K562 (cell line): ENCODE data around the gene LHCGR. TPM values are rescaled to one million over a fixed set of nuclear protein-coding genes. Genes with fewer than 3 reads are reported as not detected.
"Not testable (repeated sequence)": the region's sequence is repeated elsewhere in the genome, so short reads cannot be mapped to it uniquely, and the experiment has no call there.

Experiments
- ATAC-seq: fragments of 200-7000 bp; cut with Tn5 transposase; 3 replicates; pipeline ENCODE4 v1.9.1; 2020; ENCODE audit warnings: moderate library complexity
- BruUV-seq: library from RNA; stranded (reverse); fragments of 400-500 nt; replicated peaks from 2 replicates; lab custom pipeline; 2021; lab: Mats Ljungman, UMichigan
- CTCF ChIA-PET: fragments of 300-600 bp; formaldehyde crosslinking; extraction: SDS; loops from one replicate; lab custom pipeline; 2021; ENCODE audit warnings: low intra/inter-chr PET ratio; lab: Yijun Ruan, JAX
- POLR2A ChIA-PET: fragments of 300-600, 350-650 bp; sonication (Branson Sonifier 250); formaldehyde crosslinking; extraction: SDS; loops from one replicate; lab custom pipeline; 2021; ENCODE audit warnings: antibody characterized with exemption, inconsistent platforms; lab: Yijun Ruan, JAX
- DNase-seq, 4 experiments: peaks; one replicate each; pipeline versions ENCODE4 v3.0.0 to v3.0.0-alpha.2; 2011 to 2018; ENCODE audit warnings: low spot score in 3 of 4, mixed read lengths in 3 of 4; ENCODE audit errors: extremely low read depth in 1 of 4
- FAIRE-seq: peaks from 2 replicates; lab custom pipeline; 2011; peaks lifted over from hg19 to GRCh38; lab: Jason Lieb, UNC
- H2AFZ ChIP-seq: 2 replicates; pipeline ENCODE4 v1.6.0; 2011; ENCODE audit warnings: low read depth, low read length, control low read depth, inconsistent platforms
- H3K27ac ChIP-seq: fragments of 200-600 bp; 3 replicates; pipeline ENCODE4 v1.8.0; 2011; ENCODE audit warnings: low read depth, mild to moderate bottlenecking, control low read depth, inconsistent platforms, low read length, moderate library complexity, mixed read lengths; ENCODE audit errors: extremely low read depth
- H3K27me3 ChIP-seq, 2 experiments: fragments of 300-600 bp in 1 of 2; 2 replicates in 1 of 2; 3 replicates in 1 of 2; pipeline versions ENCODE4 v1.6.0 to v1.8.0; 2011; ENCODE audit warnings: inconsistent platforms in 2 of 2, low read length in 2 of 2, mild to moderate bottlenecking in 1 of 2, mixed read lengths in 1 of 2, moderate library complexity in 1 of 2; ENCODE audit not compliant: control insufficient read depth in 2 of 2, insufficient read depth in 2 of 2
- H3K36me3 ChIP-seq: fragments of 300-600 bp; 3 replicates; pipeline ENCODE4 v1.8.0; 2011; ENCODE audit warnings: mild to moderate bottlenecking, low read length, inconsistent platforms; ENCODE audit not compliant: control insufficient read depth, insufficient read depth
- H3K4me1 ChIP-seq, 2 experiments: fragments of 200-600 bp in 1 of 2; replicated peaks in 1 of 2; 2 replicates in 1 of 2; 3 replicates in 1 of 2; pipeline versions ENCODE4 v1.5.1 to v1.8.0; 2011; ENCODE audit warnings: inconsistent platforms in 2 of 2, low read length in 2 of 2, mild to moderate bottlenecking in 1 of 2, mixed read lengths in 1 of 2, moderate library complexity in 1 of 2; ENCODE audit not compliant: control insufficient read depth in 2 of 2, insufficient read depth in 2 of 2
- H3K4me2 ChIP-seq: 2 replicates; pipeline ENCODE4 v1.6.1; 2011; ENCODE audit warnings: low read length, control low read depth, inconsistent platforms, mixed read lengths; ENCODE audit not compliant: insufficient read depth
- H3K4me3 ChIP-seq: fragments of 200-600 bp; sonication (generic), shearing (Covaris generic); 2 replicates; pipeline ENCODE4 v1.5.1; 2016; ENCODE audit warnings: control low read depth, inconsistent platforms
- H3K79me2 ChIP-seq: fragments of 200-600 bp; 3 replicates; pipeline ENCODE4 v1.8.0; 2011; ENCODE audit warnings: low read length, inconsistent platforms; ENCODE audit not compliant: control insufficient read depth, insufficient read depth
- H3K9ac ChIP-seq, 2 experiments: 2 replicates each; pipeline versions ENCODE4 v1.6.0 to v1.6.1; 2011; ENCODE audit warnings: low read depth in 2 of 2, low read length in 2 of 2, control low read depth in 1 of 2, inconsistent platforms in 1 of 2, mild to moderate bottlenecking in 1 of 2, mixed read lengths in 1 of 2; ENCODE audit not compliant: insufficient read depth in 1 of 2
- H3K9me1 ChIP-seq: one replicate; pipeline ENCODE4 v1.6.0; 2011; ENCODE audit warnings: inconsistent platforms, mild to moderate bottlenecking, low read length, moderate library complexity; ENCODE audit not compliant: control insufficient read depth, insufficient read depth
- H3K9me3 ChIP-seq: replicated peaks from 2 replicates; pipeline ENCODE4 v1.5.1; 2011; ENCODE audit warnings: low read depth, low read length, inconsistent platforms; ENCODE audit not compliant: control insufficient read depth, insufficient read depth
- H4K20me1 ChIP-seq: replicated peaks from 2 replicates; pipeline ENCODE4 v1.6.1; 2011; ENCODE audit warnings: low read length, inconsistent platforms, mixed read lengths; ENCODE audit not compliant: control insufficient read depth, insufficient read depth
- ATF7 ChIP-seq: fragments of 450-650 bp; IDR thresholded peaks from 2 replicates; pipeline ENCODE4 v1.7.1; 2014; ENCODE audit warnings: mild to moderate bottlenecking, moderate library complexity
- FOXA3 ChIP-seq, 2 experiments: fragments of 450-650 bp in 1 of 2; sonication (generic) in 1 of 2; formaldehyde crosslinking; IDR thresholded peaks in 1 of 2; conservative IDR thresholded peaks in 1 of 2; 2 replicates each; pipeline versions ENCODE4 v1.4.0 to v1.8.0; 2020 to 2022; ENCODE audit warnings: mild to moderate bottlenecking in 2 of 2, missing genetic modification reagents in 1 of 2
- SPI1 ChIP-seq: IDR thresholded peaks from 2 replicates; pipeline ENCODE4 v1.6.1; 2011; ENCODE audit warnings: low read depth, low read length, control low read depth, borderline replicate concordance
- WGBS: fragments of 100-300 bp; shearing (Covaris generic); methylation state at CpG from one replicate; pipeline ENCODE4 v1.1.6; 2016; ENCODE audit warnings: low coverage, mixed read lengths; ENCODE audit not compliant: insufficient coverage; ENCODE audit errors: missing lambda C conversion rate; 5-methylcytosine and 5-hydroxymethylcytosine counted together
- in situ Hi-C: fragments of 300-500 bp; cut with MboI; formaldehyde crosslinking; loops from 4 replicates; pipeline ENCODE4 v1.15.0; 2018; ENCODE audit warnings: inconsistent platforms, mixed read lengths
- intact Hi-C: fragments of 100-400 bp; cut with micrococcal nuclease; formaldehyde crosslinking; loops from 2 replicates; pipeline ENCODE4 v1.14.2; 2022
- polyA plus RNA-seq, 8 experiments: library from polyadenylated mRNA; depleted of rRNA in 4 of 8; stranded (reverse) in 5 of 8; unstranded in 3 of 8; fragments of >200 nt; fragmentation: Nextera tagmentation in 2 of 8; fragmentation: Illumina TruSeq in 1 of 8; extraction: Ambion mirVana in 2 of 8; extraction: Trizol in 1 of 8; gene quantifications; 2 replicates each; pipeline versions ENCODE4 v1.2.1 to v1.2.3, GENCODE V29; 2011 to 2014; ENCODE audit warnings: inconsistent platforms in 1 of 8, missing spikeins in 1 of 8
- total RNA-seq, 7 experiments: library from RNA; depleted of rRNA in 6 of 7; stranded (reverse); fragments of >200 nt in 6 of 7; fragmentation: Illumina TruSeq in 2 of 7; extraction: Trizol in 2 of 7; gene quantifications; 2 replicates each; pipeline versions ENCODE4 v1.2.1 to v1.2.3, GENCODE V29; 2011 to 2021; ENCODE audit warnings: low replicate concordance in 1 of 7
- TF ChIP-seq, protein P1 (sequence below), 2 experiments: fragments of 450-650 bp in 1 of 2; sonication (generic) in 1 of 2; formaldehyde crosslinking in 1 of 2; IDR thresholded peaks in 1 of 2; conservative IDR thresholded peaks in 1 of 2; 2 replicates each; pipeline versions ENCODE4 v1.6.1 to v1.8.1; 2016 to 2023; ENCODE audit warnings: mild to moderate bottlenecking in 2 of 2, moderate library complexity in 2 of 2, inconsistent platforms in 1 of 2, missing genetic modification reagents in 1 of 2

Gene LHCGR
- total and polyA plus RNA-seq, 9 of the 15 experiments (the other 6 are each of a cell fraction or from before 2014, with no cell fraction given): not detected

DNA sequence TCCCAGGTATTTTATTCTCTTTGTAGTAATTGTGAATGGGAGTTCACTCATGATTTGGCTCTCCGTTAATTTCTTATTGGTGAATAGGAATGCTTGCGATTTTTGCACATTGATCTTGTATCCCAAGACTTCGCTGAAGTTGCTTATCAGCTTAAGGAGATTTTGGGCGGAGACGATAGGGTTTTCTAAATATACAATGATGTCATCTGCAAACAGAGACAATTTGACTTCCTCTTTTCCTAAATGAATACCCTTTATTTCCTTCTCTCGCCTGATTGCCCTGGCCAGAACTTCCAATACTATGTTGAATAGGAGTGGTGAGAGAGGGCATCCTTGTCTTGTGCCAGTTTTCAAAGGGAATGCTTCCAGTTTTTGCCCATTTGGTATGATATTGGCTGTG, 51.9 kb downstream of the LHCGR start:
- TF ChIP-seq, protein P1, sequence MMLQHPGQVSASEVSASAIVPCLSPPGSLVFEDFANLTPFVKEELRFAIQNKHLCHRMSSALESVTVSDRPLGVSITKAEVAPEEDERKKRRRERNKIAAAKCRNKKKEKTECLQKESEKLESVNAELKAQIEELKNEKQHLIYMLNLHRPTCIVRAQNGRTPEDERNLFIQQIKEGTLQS (IDR thresholded peaks at IDR 0.05): 0 out of 2 replicates have a peak, but pooled peaks have one; percentile 25
- TF ChIP-seq, protein P1 (CRISPR knock-in tag; conservative IDR thresholded peaks at IDR 0.05): not testable (repeated sequence)
- TF ChIP-seq ATF7: peak; percentile 91
- TF ChIP-seq FOXA3 (CRISPR knock-in tag; conservative IDR thresholded peaks at IDR 0.05 in 1 of 2, IDR thresholded peaks at IDR 0.05 in 1 of 2): peak in 1 of 2 experiments; percentile 33; a peak in 1 of 4 replicates
- peak; percentile 65; the same call in 1 of the 2 replicates for TF ChIP-seq SPI1
- H2AFZ ChIP-seq, FAIRE-seq, H3K4me2 ChIP-seq, H3K36me3 ChIP-seq, ATAC-seq, H3K9me3 ChIP-seq, POLR2A ChIA-PET, H3K4me3 ChIP-seq, H3K4me1 ChIP-seq, in situ Hi-C loops, CTCF ChIA-PET, H3K9me1 ChIP-seq, H3K79me2 ChIP-seq, H3K27ac ChIP-seq, H3K27me3 ChIP-seq, H3K9ac ChIP-seq, BruUV-seq, intact Hi-C loops, H4K20me1 ChIP-seq, DNase-seq: not testable (repeated sequence)
- 3% methylated on average over 6 of the region's 6 CpGs for WGBS
